Tibial nerve (tissue), 4 donors: Measurements from ENCODE around the gene NELL1. TPM values are rescaled to one million over a fixed set of nuclear protein-coding genes. Genes with fewer than 3 reads are reported as not detected.

ENCODE experiments used
- DNase-seq, 2 donors: peaks; one replicate each; pipeline ENCODE4 v3.0.0-alpha.2; 2019; ENCODE audit warnings: low spot score in 2 of 2
- H3K27ac ChIP-seq, 4 donors: fragments of 200-600 bp; sonication (generic) in 3 of 4; one replicate each; pipeline ENCODE4 v1.5.1; 2017 to 2019; ENCODE audit warnings: mild to moderate bottlenecking in 1 of 4
- H3K27me3 ChIP-seq, 2 donors: fragments of 200-600 bp; sonication (generic) in 1 of 2; one replicate each; pipeline versions ENCODE4 v1.5.1 to v1.6.0; 2017 to 2019
- H3K36me3 ChIP-seq, 3 donors: fragments of 200-600 bp; sonication (generic); one replicate each; pipeline ENCODE4 v1.5.1; 2018 to 2019
- H3K4me1 ChIP-seq, 4 donors: fragments of 200-600 bp; sonication (generic) in 3 of 4; one replicate each; pipeline ENCODE4 v1.5.1; 2017 to 2019
- H3K4me3 ChIP-seq, 4 donors: fragments of 200-600 bp; sonication (generic) in 3 of 4; one replicate each; pipeline ENCODE4 v1.5.1; 2017 to 2019; ENCODE audit warnings: mild to moderate bottlenecking in 1 of 4, moderate library complexity in 1 of 4
- H3K9me3 ChIP-seq, 4 donors: fragments of 200-600 bp; sonication (generic) in 3 of 4; one replicate each; pipeline ENCODE4 v1.5.1; 2017 to 2019
- EP300 ChIP-seq, 2 donors: sonication (generic); formaldehyde crosslinking; IDR thresholded peaks; one replicate each; pipeline ENCODE4 v1.6.1; 2017; ENCODE audit warnings: antibody characterized with exemption in 2 of 2, mild to moderate bottlenecking in 1 of 2
- POLR2A ChIP-seq, 2 donors: fragments of 450-650 bp; IDR thresholded peaks; one replicate each; pipeline ENCODE4 v1.6.1; 2017; ENCODE audit warnings: antibody characterized with exemption in 2 of 2, mild to moderate bottlenecking in 2 of 2, moderate library complexity in 2 of 2
- WGBS, 2 donors: methylation state at CpG; one replicate each; pipeline ENCODE4 v1.1.5; 2018; 5-methylcytosine and 5-hydroxymethylcytosine counted together
- total RNA-seq, 4 donors: library from RNA; depleted of rRNA; stranded (reverse); fragments of >200 nt; gene quantifications; one replicate each; pipeline ENCODE4 v1.1.0, GENCODE V29; 2016
- TF ChIP-seq, protein P1 (sequence below), 5 experiments: fragments of 200-600 bp in 3 of 5; fragments of 450-650 bp in 2 of 5; sonication (generic) in 3 of 5; IDR thresholded peaks; one replicate each; pipeline ENCODE4 v1.5.1; 2016 to 2019; ENCODE audit warnings: antibody characterized with exemption in 5 of 5, mild to moderate bottlenecking in 3 of 5, moderate library complexity in 2 of 5

Gene NELL1
- total RNA-seq, 4 donors from 2014 or later, result not detected

DNA sequence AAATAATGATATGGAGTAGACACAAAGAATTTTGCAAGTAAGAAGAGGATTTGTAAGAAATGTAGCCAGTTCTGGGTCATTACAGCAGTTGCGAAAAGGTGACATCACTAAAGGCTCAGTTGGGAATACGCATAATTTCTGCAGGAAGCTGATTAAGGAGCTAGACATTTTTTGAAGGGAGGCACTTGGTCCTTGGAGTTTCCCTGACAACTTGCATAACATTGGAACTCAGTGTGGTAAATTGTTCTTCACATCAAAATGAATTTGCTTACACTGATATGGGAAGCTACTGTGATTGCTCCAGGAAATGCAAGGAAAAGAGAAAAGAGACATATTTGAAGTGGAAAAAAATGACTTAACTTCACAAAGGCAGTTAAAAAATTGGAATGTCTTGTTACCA lies 626.1 kb downstream of the NELL1 start:
- H3K27ac ChIP-seq, result no peak overlapping the region
- no peak overlapping the region for H3K4me3 ChIP-seq
- H3K36me3 ChIP-seq, result no peaks in the 10 kb centered on the region
- H3K27me3 ChIP-seq, result no peaks in the 10 kb centered on the region
- WGBS, 2 donors, result 75 to 77% methylated on average over 2 of the region's 2 CpGs
- TF ChIP-seq EP300 (IDR thresholded peaks at IDR 0.05) (no peak), POLR2A (IDR thresholded peaks at IDR 0.05) (no peak)
- TF ChIP-seq, protein P1, sequence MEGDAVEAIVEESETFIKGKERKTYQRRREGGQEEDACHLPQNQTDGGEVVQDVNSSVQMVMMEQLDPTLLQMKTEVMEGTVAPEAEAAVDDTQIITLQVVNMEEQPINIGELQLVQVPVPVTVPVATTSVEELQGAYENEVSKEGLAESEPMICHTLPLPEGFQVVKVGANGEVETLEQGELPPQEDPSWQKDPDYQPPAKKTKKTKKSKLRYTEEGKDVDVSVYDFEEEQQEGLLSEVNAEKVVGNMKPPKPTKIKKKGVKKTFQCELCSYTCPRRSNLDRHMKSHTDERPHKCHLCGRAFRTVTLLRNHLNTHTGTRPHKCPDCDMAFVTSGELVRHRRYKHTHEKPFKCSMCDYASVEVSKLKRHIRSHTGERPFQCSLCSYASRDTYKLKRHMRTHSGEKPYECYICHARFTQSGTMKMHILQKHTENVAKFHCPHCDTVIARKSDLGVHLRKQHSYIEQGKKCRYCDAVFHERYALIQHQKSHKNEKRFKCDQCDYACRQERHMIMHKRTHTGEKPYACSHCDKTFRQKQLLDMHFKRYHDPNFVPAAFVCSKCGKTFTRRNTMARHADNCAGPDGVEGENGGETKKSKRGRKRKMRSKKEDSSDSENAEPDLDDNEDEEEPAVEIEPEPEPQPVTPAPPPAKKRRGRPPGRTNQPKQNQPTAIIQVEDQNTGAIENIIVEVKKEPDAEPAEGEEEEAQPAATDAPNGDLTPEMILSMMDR (IDR thresholded peaks at IDR 0.05), result no peak
- H3K4me1 ChIP-seq, result no peaks in the 10 kb centered on the region
- no peak for DNase-seq
- peaks cover 0 to 3% (median 0%) of the 10 kb centered on the region in 4 donors for H3K9me3 ChIP-seq

DNA sequence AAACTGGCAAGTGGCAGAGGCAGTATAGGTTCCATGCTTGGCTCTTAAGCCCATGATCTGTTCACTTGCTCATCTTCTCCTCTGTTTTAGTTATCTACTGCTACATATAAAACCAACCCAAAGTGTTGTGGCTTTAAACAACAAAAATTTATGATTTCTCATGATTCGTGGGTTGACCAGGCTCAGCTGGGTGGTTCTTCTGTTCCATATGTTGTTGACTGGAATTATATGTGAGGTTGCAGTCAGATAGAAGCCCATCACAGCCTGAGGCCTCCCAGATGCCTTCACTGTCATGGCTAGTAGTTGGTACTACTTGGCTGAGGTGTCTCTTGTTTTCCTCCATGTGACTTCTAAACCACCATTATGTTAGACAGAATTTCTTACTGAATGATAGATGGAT lies 632.6 kb downstream of the NELL1 start:
- 87 to 88% methylated on average over 1 of the region's 1 CpG for WGBS, 2 donors
- no peak for DNase-seq
- TF ChIP-seq POLR2A (IDR thresholded peaks at IDR 0.05) (no peak), EP300 (IDR thresholded peaks at IDR 0.05) (no peak)
- TF ChIP-seq, protein P1 (IDR thresholded peaks at IDR 0.05), result no peak

DNA sequence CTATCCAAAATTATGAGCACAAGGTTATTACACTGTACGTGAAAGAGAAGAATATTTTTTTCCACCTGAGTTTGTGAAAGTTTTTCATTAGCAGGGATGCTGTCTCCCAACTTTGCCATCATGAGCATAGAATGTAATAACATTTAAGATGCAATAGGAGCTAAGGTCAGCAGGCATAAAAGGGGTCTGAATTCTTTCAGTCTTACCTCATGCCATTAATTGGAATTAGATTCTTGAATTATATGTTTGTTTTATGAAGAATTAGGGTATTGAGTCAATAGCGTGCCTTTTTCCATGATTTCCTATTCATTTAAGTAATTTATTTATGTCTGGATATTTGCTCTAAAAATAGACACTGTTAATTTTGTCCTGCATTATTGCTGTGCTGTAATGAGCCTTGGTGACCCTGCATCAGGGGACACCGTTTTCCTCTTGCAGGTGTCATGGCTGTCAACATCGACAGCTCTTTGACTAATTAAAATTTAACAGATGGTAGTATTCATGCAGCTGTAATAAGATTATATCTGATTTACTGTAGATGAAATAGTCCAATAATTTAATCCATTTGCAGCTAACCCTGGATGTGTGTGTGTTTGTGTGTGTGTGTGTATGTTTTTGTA lies 637.5 kb downstream of the NELL1 start:
- no peak overlapping the region for H3K27ac ChIP-seq
- 43 to 44% methylated on average over 4 of the region's 4 CpGs for WGBS, 2 donors
- TF ChIP-seq, protein P1 (IDR thresholded peaks at IDR 0.05), result no peak
- no peak for TF ChIP-seq POLR2A (IDR thresholded peaks at IDR 0.05)
- no peak for TF ChIP-seq EP300 (IDR thresholded peaks at IDR 0.05)
- no peak overlapping the region for H3K4me3 ChIP-seq
- no peaks in the 10 kb centered on the region for H3K27me3 ChIP-seq
- H3K9me3 ChIP-seq, result peaks cover 0 to 2% (median 0%) of the 10 kb centered on the region in 4 donors
- H3K4me1 ChIP-seq, result no peaks in the 10 kb centered on the region
- DNase-seq, result no peak
- H3K36me3 ChIP-seq, result no peaks in the 10 kb centered on the region

More for the DNA sequence above, 632.6 kb downstream of the NELL1 start:
- H3K27me3 ChIP-seq, result no peaks in the 10 kb centered on the region
- no peak overlapping the region for H3K27ac ChIP-seq
- no peaks in the 10 kb centered on the region for H3K4me1 ChIP-seq
- no peak overlapping the region for H3K4me3 ChIP-seq
- H3K9me3 ChIP-seq, result peaks cover 0 to 2% (median 0%) of the 10 kb centered on the region in 4 donors
- H3K36me3 ChIP-seq, result no peaks in the 10 kb centered on the region

DNA sequence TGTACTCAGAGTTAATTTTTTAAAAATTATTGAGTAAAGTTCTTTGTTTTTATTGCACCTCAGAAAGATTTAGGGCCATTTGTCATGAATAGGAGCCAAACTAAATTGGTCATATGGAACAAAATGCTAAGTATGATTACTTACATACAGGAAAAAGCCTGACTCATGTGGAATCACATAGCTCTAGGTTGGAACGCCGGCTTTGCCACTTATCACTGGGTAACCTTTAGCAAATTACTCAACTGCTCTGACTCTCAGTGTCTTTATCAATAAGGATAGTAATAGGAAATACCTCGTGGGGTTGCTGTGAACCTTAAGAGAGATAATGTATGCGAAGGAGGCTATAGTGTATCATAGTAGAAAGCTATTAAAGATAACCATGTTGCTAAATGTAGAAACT lies 638.5 kb downstream of the NELL1 start:
- no peaks in the 10 kb centered on the region for H3K27me3 ChIP-seq
- H3K9me3 ChIP-seq, result no peaks in the 10 kb centered on the region
- H3K4me1 ChIP-seq, result no peaks in the 10 kb centered on the region
- TF ChIP-seq, protein P1 (IDR thresholded peaks at IDR 0.05), result no peak
- TF ChIP-seq POLR2A (IDR thresholded peaks at IDR 0.05) (no peak), EP300 (IDR thresholded peaks at IDR 0.05) (no peak)
- WGBS, 2 donors, result 70 to 71% methylated on average over 4 of the region's 4 CpGs
- DNase-seq, result no peak
- H3K27ac ChIP-seq, result no peak overlapping the region
- no peaks in the 10 kb centered on the region for H3K36me3 ChIP-seq
- H3K4me3 ChIP-seq, result no peak overlapping the region

DNA sequence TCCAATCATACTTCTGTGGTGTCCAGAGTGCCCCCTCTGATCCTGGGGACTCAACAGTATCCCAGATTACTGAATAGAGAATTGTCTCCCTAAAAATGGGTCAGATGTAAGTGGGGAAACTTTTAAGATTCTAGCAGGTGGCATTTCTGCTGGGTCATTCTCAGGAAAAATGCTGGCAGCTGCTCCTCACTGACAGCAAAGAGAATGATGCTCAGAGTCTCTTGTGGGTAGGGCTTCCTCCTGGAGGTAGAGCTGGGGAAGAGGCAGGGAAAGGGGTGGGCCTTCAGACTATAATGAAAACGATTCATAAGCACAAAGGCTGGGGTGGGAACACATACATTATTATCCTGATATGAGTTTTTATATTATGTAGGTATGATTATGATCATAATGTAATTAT lies 647.2 kb downstream of the NELL1 start:
- DNase-seq, result no peak
- H3K4me3 ChIP-seq, result no peak overlapping the region
- TF ChIP-seq, protein P1 (IDR thresholded peaks at IDR 0.05), result no peak
- TF ChIP-seq EP300 (IDR thresholded peaks at IDR 0.05) (no peak), POLR2A (IDR thresholded peaks at IDR 0.05) (no peak)
- no peak overlapping the region for H3K27ac ChIP-seq
- no peaks in the 10 kb centered on the region for H3K27me3 ChIP-seq
- no peaks in the 10 kb centered on the region for H3K9me3 ChIP-seq
- no peaks in the 10 kb centered on the region for H3K4me1 ChIP-seq
- H3K36me3 ChIP-seq, result no peaks in the 10 kb centered on the region
- 16 to 29% methylated on average over 1 of the region's 1 CpG for WGBS, 2 donors
